IMR-90 (cell line): ENCODE data around the gene MAD2L2. TPM values are rescaled to one million over a fixed set of nuclear protein-coding genes. Genes with fewer than 3 reads are reported as not detected.

Experiments used
- ATAC-seq: fragments of 200-7000 bp; cut with Tn5 transposase; 2 replicates; pipeline ENCODE4 v1.9.1; 2020; ENCODE audit warnings: low read depth, mild to moderate bottlenecking, moderate library complexity
- BruUV-seq: library from RNA; stranded (reverse); fragments of 400-500 nt; replicated peaks from 2 replicates; lab custom pipeline; 2021; lab: Mats Ljungman, UMichigan
- CTCF ChIA-PET: fragments of 300-600 bp; formaldehyde crosslinking; extraction: SDS; loops from one replicate; lab custom pipeline; 2021; ENCODE audit warnings: antibody characterized with exemption; lab: Yijun Ruan, JAX
- POLR2A ChIA-PET: fragments of 300-600 bp; sonication (Branson Sonifier 250); formaldehyde crosslinking; loops from one replicate; lab custom pipeline; 2022; ENCODE audit warnings: antibody characterized with exemption; ENCODE audit not compliant: unreplicated experiment; lab: Charles Lee
- DNase-seq: peaks from one replicate; pipeline ENCODE4 v3.0.0; 2013
- H2AFZ ChIP-seq: replicated peaks from 2 replicates; pipeline ENCODE3; 2013; ENCODE audit warnings: low read length, mild to moderate bottlenecking; ENCODE audit not compliant: poor library complexity
- H2AK5ac ChIP-seq: 2 replicates; pipeline ENCODE4 v1.6.1; 2013; ENCODE audit warnings: low read depth, low read length, inconsistent platforms
- H2AK9ac ChIP-seq: replicated peaks from 2 replicates; pipeline ENCODE3; 2013; ENCODE audit warnings: mild to moderate bottlenecking, low read depth, low read length, moderate library complexity; ENCODE audit not compliant: poor library complexity
- H2BK120ac ChIP-seq: 2 replicates; pipeline ENCODE4 v1.6.1; 2013; ENCODE audit warnings: low read depth, low read length, inconsistent platforms
- H2BK15ac ChIP-seq: 3 replicates; pipeline ENCODE4 v1.6.1; 2013; ENCODE audit warnings: low read depth, low read length, inconsistent platforms
- H2BK20ac ChIP-seq: 2 replicates; pipeline ENCODE4 v1.6.1; 2013; ENCODE audit warnings: low read depth, mild to moderate bottlenecking, inconsistent platforms, low read length, moderate library complexity
- H2BK5ac ChIP-seq: 2 replicates; pipeline ENCODE4 v1.6.1; 2013; ENCODE audit warnings: mild to moderate bottlenecking, low read depth, low read length, inconsistent platforms; ENCODE audit not compliant: poor library complexity, severe bottlenecking
- H3K14ac ChIP-seq: replicated peaks from 2 replicates; pipeline ENCODE4 v1.6.1; 2013; ENCODE audit warnings: low read depth, low read length, inconsistent platforms
- H3K18ac ChIP-seq: 2 replicates; pipeline ENCODE4 v1.6.1; 2013; ENCODE audit warnings: low read depth, low read length, control low read depth
- H3K23ac ChIP-seq: 2 replicates; pipeline ENCODE4 v1.6.1; 2013; ENCODE audit warnings: low read depth, low read length, inconsistent platforms
- H3K27ac ChIP-seq: 2 replicates; pipeline ENCODE4 v1.5.1; 2013; ENCODE audit warnings: mild to moderate bottlenecking, control low read depth, low read length; ENCODE audit not compliant: insufficient read depth
- H3K27me3 ChIP-seq: 2 replicates; pipeline ENCODE4 v1.6.1; 2013; ENCODE audit warnings: low read length; ENCODE audit not compliant: control insufficient read depth, insufficient read depth
- H3K36me3 ChIP-seq: 2 replicates; pipeline ENCODE4 v1.6.1; 2013; ENCODE audit warnings: low read length, mixed read lengths; ENCODE audit not compliant: control insufficient read depth, insufficient read depth
- H3K4ac ChIP-seq: 2 replicates; pipeline ENCODE4 v1.6.1; 2013; ENCODE audit warnings: low read depth, low read length, inconsistent platforms
- H3K4me1 ChIP-seq: 2 replicates; pipeline ENCODE4 v1.6.1; 2013; ENCODE audit warnings: low read length, mixed read lengths; ENCODE audit not compliant: control insufficient read depth, insufficient read depth
- H3K4me2 ChIP-seq: 2 replicates; pipeline ENCODE4 v1.6.1; 2013; ENCODE audit warnings: low read depth, mild to moderate bottlenecking, control low read depth, low read length, moderate library complexity
- H3K4me3 ChIP-seq: 2 replicates; pipeline ENCODE4 v1.5.1; 2013; ENCODE audit warnings: low read depth, mild to moderate bottlenecking, control low read depth, low read length, moderate library complexity; ENCODE audit not compliant: insufficient read depth
- H3K56ac ChIP-seq: 2 replicates; pipeline ENCODE4 v1.6.1; 2013; ENCODE audit warnings: low read length, inconsistent platforms; ENCODE audit not compliant: insufficient read depth; ENCODE audit errors: extremely low read depth
- H3K79me1 ChIP-seq, 2 experiments: 2 replicates each; pipeline ENCODE4 v1.6.1; 2013; ENCODE audit warnings: low read length in 2 of 2, inconsistent platforms in 1 of 2, low read depth in 1 of 2
- H3K9ac ChIP-seq: 2 replicates; pipeline ENCODE4 v1.6.1; 2013; ENCODE audit warnings: low read depth, low read length, control low read depth
- H3K9me1 ChIP-seq: 2 replicates; pipeline ENCODE4 v1.6.1; 2013; ENCODE audit warnings: low read length, inconsistent platforms; ENCODE audit not compliant: insufficient read depth
- H3K9me3 ChIP-seq: 2 replicates; pipeline ENCODE4 v1.6.1; 2013; ENCODE audit warnings: low read length; ENCODE audit not compliant: control insufficient read depth, insufficient read depth
- H4K20me1 ChIP-seq: 2 replicates; pipeline ENCODE4 v1.6.1; 2013; ENCODE audit warnings: low read length, inconsistent platforms; ENCODE audit not compliant: insufficient read depth
- H4K5ac ChIP-seq: 2 replicates; pipeline ENCODE4 v1.6.1; 2013; ENCODE audit warnings: mild to moderate bottlenecking, low read depth, low read length, control low read depth
- H4K8ac ChIP-seq, 2 experiments: 2 replicates each; pipeline ENCODE4 v1.6.1; 2013; ENCODE audit warnings: low read depth in 2 of 2, low read length in 2 of 2, control low read depth in 1 of 2, inconsistent platforms in 1 of 2
- H4K91ac ChIP-seq: 2 replicates; pipeline ENCODE4 v1.6.1; 2013; ENCODE audit warnings: low read depth, low read length, inconsistent platforms; ENCODE audit not compliant: insufficient read depth
- CEBPB ChIP-seq: IDR thresholded peaks from 2 replicates; pipeline ENCODE4 v1.6.1; 2012; ENCODE audit warnings: low read depth, low read length, improper control_type of control experiment
- CHD1 ChIP-seq: IDR thresholded peaks from 2 replicates; pipeline ENCODE4 v1.6.1; 2012; ENCODE audit warnings: low read depth, low read length, improper control_type of control experiment
- FOS ChIP-seq: fragments of 150-350 bp; IDR thresholded peaks from 2 replicates; pipeline ENCODE4 v1.6.1; 2016; ENCODE audit warnings: low read depth, low read length
- MAFK ChIP-seq: IDR thresholded peaks from 2 replicates; pipeline ENCODE4 v1.6.1; 2012; ENCODE audit warnings: low read depth, low read length, improper control_type of control experiment
- MAZ ChIP-seq: IDR thresholded peaks from 2 replicates; pipeline ENCODE4 v1.6.1; 2012; ENCODE audit warnings: low read depth, mild to moderate bottlenecking, low read length, improper control_type of control experiment, moderate library complexity, borderline replicate concordance
- POLR2A ChIP-seq: IDR thresholded peaks from 2 replicates; pipeline ENCODE4 v1.6.1; 2012; ENCODE audit warnings: mild to moderate bottlenecking, low read depth, low read length
- RCOR1 ChIP-seq: IDR thresholded peaks from 2 replicates; pipeline ENCODE4 v1.6.1; 2012; ENCODE audit warnings: mild to moderate bottlenecking, low read length, improper control_type of control experiment; ENCODE audit not compliant: insufficient replicate concordance
- RFX5 ChIP-seq: IDR thresholded peaks from 2 replicates; pipeline ENCODE4 v1.8.0; 2012; ENCODE audit warnings: low read depth, mild to moderate bottlenecking, low read length, moderate library complexity
- SMC3 ChIP-seq: fragments of 150-350 bp; IDR thresholded peaks from 2 replicates; pipeline ENCODE4 v1.6.1; 2016; ENCODE audit warnings: low read depth, mild to moderate bottlenecking, antibody characterized with exemption, low read length, moderate library complexity
- USF2 ChIP-seq: fragments of 150-350 bp; IDR thresholded peaks from 2 replicates; pipeline ENCODE4 v1.6.1; 2017; ENCODE audit warnings: mild to moderate bottlenecking, antibody characterized with exemption, low read length, low read depth
- WGBS, 2 experiments: methylation state at CpG; one replicate each; pipeline versions ENCODE4 v1.1.5 to v1.1.7; 2013; ENCODE audit warnings: missing lambda C conversion rate in 2 of 2; ENCODE audit not compliant: insufficient read length in 1 of 2; ENCODE audit errors: extremely low coverage in 2 of 2; 5-methylcytosine and 5-hydroxymethylcytosine counted together
- dilution Hi-C: fragments of 300-500 bp; cut with HindIII; formaldehyde crosslinking; loops from one replicate; pipeline ENCODE4 v1.14.3; 2018; ENCODE audit warnings: low sequenced_read_pairs; ENCODE audit not compliant: unreplicated experiment
- in situ Hi-C: fragments of 300-500 bp; cut with MboI; formaldehyde crosslinking; loops from 3 replicates; pipeline ENCODE4 v1.14.3; 2019; ENCODE audit warnings: low sequenced_read_pairs, inconsistent platforms, mixed read lengths
- intact Hi-C: fragments of 100-400 bp; cut with micrococcal nuclease; formaldehyde crosslinking; loops from 2 replicates; pipeline ENCODE4 v1.10.0; 2022
- polyA plus RNA-seq, 3 experiments: library from polyadenylated mRNA; depleted of rRNA; stranded (reverse); fragments of >200 nt; gene quantifications; 2 replicates each; pipeline ENCODE4 v1.2.3, GENCODE V29; 2012; ENCODE audit warnings: low replicate concordance in 1 of 3
- total RNA-seq: library from RNA; depleted of rRNA; stranded (reverse); fragments of >200 nt; gene quantifications from 2 replicates; pipeline ENCODE4 v1.2.3, GENCODE V29; 2012
- TF ChIP-seq, protein P1 (sequence below): fragments of 150-350 bp; IDR thresholded peaks from 2 replicates; pipeline ENCODE4 v1.6.1; 2016; ENCODE audit warnings: low read depth, mild to moderate bottlenecking, low read length, moderate library complexity, borderline replicate concordance
- TF ChIP-seq, protein P2 (sequence below): conservative IDR thresholded peaks from 2 replicates; pipeline ENCODE4 v1.5.1; 2012; ENCODE audit warnings: mild to moderate bottlenecking, low read depth, low read length, improper control_type of control experiment

The MAD2L2 gene
- total and polyA plus RNA-seq, 2 of the 4 experiments (the other 2 are of a cell fraction), result 44.6 to 70.9 TPM

- Histone ChIP-seq H2AK9ac (no peak overlapping the region), H3K4me3 (no peak overlapping the region), H3K36me3 (no peaks in the 10 kb centered on the region), H3K9me3 (no peaks in the 10 kb centered on the region), H3K9me1 (no peaks in the 10 kb centered on the region), H3K9ac (no peak overlapping the region), H3K18ac (no peak overlapping the region), H4K5ac (no peak overlapping the region), H3K27me3 (peaks cover 16% of the 10 kb centered on the region), H2BK120ac (no peak overlapping the region), H2BK5ac (no peak overlapping the region), H3K79me1 (no peaks in the 10 kb centered on the region), H4K20me1 (no peaks in the 10 kb centered on the region), H2BK20ac (no peak overlapping the region), H2BK15ac (no peak overlapping the region), H3K23ac (no peak overlapping the region), H2AFZ (no peak overlapping the region), H3K4me2 (no peak overlapping the region), H2AK5ac (no peak overlapping the region), H4K8ac (no peak overlapping the region), H4K91ac (no peak overlapping the region), H3K4ac (no peak overlapping the region), H3K27ac (no peak overlapping the region), H3K56ac (no peak overlapping the region), H3K14ac (no peak overlapping the region), H3K4me1 (no peaks in the 10 kb centered on the region)
- intact Hi-C loops (no loop called here), dilution Hi-C loops (no loop called here), in situ Hi-C loops (no loop called here)
- no CpG with 5 or more reads among the region's 2 CpGs for WGBS, 2 experiments
- TF ChIP-seq USF2, result no peak
- no peak for TF ChIP-seq CHD1
- TF ChIP-seq RCOR1, result no peak
- TF ChIP-seq RFX5, result no peak
- no peak for TF ChIP-seq MAZ
- TF ChIP-seq FOS, result no peak
- no peak for TF ChIP-seq CEBPB
- no peak for TF ChIP-seq SMC3
- TF ChIP-seq POLR2A, result no peak
- TF ChIP-seq, protein P1, sequence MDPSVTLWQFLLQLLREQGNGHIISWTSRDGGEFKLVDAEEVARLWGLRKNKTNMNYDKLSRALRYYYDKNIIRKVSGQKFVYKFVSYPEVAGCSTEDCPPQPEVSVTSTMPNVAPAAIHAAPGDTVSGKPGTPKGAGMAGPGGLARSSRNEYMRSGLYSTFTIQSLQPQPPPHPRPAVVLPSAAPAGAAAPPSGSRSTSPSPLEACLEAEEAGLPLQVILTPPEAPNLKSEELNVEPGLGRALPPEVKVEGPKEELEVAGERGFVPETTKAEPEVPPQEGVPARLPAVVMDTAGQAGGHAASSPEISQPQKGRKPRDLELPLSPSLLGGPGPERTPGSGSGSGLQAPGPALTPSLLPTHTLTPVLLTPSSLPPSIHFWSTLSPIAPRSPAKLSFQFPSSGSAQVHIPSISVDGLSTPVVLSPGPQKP, result no peak
- no peak for TF ChIP-seq MAFK
- TF ChIP-seq, protein P2, sequence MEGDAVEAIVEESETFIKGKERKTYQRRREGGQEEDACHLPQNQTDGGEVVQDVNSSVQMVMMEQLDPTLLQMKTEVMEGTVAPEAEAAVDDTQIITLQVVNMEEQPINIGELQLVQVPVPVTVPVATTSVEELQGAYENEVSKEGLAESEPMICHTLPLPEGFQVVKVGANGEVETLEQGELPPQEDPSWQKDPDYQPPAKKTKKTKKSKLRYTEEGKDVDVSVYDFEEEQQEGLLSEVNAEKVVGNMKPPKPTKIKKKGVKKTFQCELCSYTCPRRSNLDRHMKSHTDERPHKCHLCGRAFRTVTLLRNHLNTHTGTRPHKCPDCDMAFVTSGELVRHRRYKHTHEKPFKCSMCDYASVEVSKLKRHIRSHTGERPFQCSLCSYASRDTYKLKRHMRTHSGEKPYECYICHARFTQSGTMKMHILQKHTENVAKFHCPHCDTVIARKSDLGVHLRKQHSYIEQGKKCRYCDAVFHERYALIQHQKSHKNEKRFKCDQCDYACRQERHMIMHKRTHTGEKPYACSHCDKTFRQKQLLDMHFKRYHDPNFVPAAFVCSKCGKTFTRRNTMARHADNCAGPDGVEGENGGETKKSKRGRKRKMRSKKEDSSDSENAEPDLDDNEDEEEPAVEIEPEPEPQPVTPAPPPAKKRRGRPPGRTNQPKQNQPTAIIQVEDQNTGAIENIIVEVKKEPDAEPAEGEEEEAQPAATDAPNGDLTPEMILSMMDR, result no peak
- CTCF ChIA-PET, result interaction anchor here (0.7 kb wide), 2 partner anchors 58 to 84 kb away, joined by 3 read pairs; partner anchors contain the start of gene FBXO6
- BruUV-seq, result no TSS peak
- ATAC-seq, result no peak
- POLR2A ChIA-PET, result no interaction called here
- DNase-seq, result no peak
These were observed 41.6 kb upstream of the MAD2L2 start for GRCh38 chr1:11722538-11722937.
